ENCODE measurements around the gene DSCAM. TPM values are rescaled to one million over a fixed set of nuclear protein-coding genes. Genes with fewer than 3 reads are reported as not detected.

Gene DSCAM
- polyA plus RNA-seq, 3 donors = not detected

GRCh38 chr21:40337981-40338380 lies 509.0 kb downstream of the DSCAM start:
- Histone ChIP-seq H3K36me3 (replicated peaks in 1 of 2; ENCODE audit: control insufficient read depth in 1 of 2, insufficient read depth in 2 of 2, low read length in 2 of 2) (no peaks in the 10 kb centered on the region), H3K27me3 (ENCODE audit: control insufficient read depth in 2 of 2, insufficient read depth in 2 of 2, low read length in 2 of 2) (no peaks in the 10 kb centered on the region), H3K9me3 (replicated peaks in 1 of 2; ENCODE audit: control insufficient read depth in 1 of 2, insufficient read depth in 1 of 2, low read length in 2 of 2) (no peaks in the 10 kb centered on the region), H3K27ac (ENCODE audit: low read depth in 1 of 2, low read length in 2 of 2) (no peak overlapping the region), H3K4me1 (ENCODE audit: control insufficient read depth in 1 of 2, insufficient read depth in 2 of 2, low read length in 2 of 2) (no peaks in the 10 kb centered on the region), H4K20me1 (ENCODE audit: insufficient read depth, low read length) (no peaks in the 10 kb centered on the region), H2AFZ (ENCODE audit: insufficient read depth, low read depth, low read length, poor library complexity, severe bottlenecking) (no peak overlapping the region), H3K79me2 (ENCODE audit: insufficient read depth, low read length) (no peaks in the 10 kb centered on the region), H3K9ac (ENCODE audit: insufficient read depth, low read length, poor library complexity, severe bottlenecking) (no peak overlapping the region), H3K4me3 (replicated peaks in 1 of 3; ENCODE audit: low read depth in 2 of 3, low read length in 3 of 3) (no peak overlapping the region), H3K4me2 (replicated peaks; ENCODE audit: extremely low read depth, low read length, poor library complexity, severe bottlenecking) (no peak overlapping the region)
- intact Hi-C loops (cut with micrococcal nuclease) = no loop called here
- no peak for TF ChIP-seq CTCF (IDR thresholded peaks at IDR 0.05)
- Mint-ChIP-seq H3K9me3 (peaks cover 0 to 5% (median 2%) of the 10 kb centered on the region in 7 donors), H3K4me3 (no peak overlapping the region), H3K27ac (no peak overlapping the region), H3K36me3 (no peaks in the 10 kb centered on the region), H3K4me1 (no peaks in the 10 kb centered on the region), H3K27me3 (ENCODE audit: low read depth in 3 of 3) (peaks cover 0 to 2% (median 2%) of the 10 kb centered on the region in 3 donors)
- no peak for DNase-seq
- 77% methylated on average over 6 of the region's 13 CpGs for WGBS (ENCODE audit: insufficient coverage)

- 25% methylated on average over 2 of the region's 5 CpGs for WGBS (ENCODE audit: insufficient coverage)
- Histone ChIP-seq H3K9me3 (replicated peaks in 1 of 2; ENCODE audit: control insufficient read depth in 1 of 2, insufficient read depth in 1 of 2, low read length in 2 of 2) (no peaks in the 10 kb centered on the region), H3K79me2 (ENCODE audit: insufficient read depth, low read length) (no peaks in the 10 kb centered on the region), H2AFZ (ENCODE audit: insufficient read depth, low read depth, low read length, poor library complexity, severe bottlenecking) (no peak overlapping the region), H3K4me1 (ENCODE audit: control insufficient read depth in 1 of 2, insufficient read depth in 2 of 2, low read length in 2 of 2) (no peaks in the 10 kb centered on the region), H3K9ac (ENCODE audit: insufficient read depth, low read length, poor library complexity, severe bottlenecking) (no peak overlapping the region), H4K20me1 (ENCODE audit: insufficient read depth, low read length) (no peaks in the 10 kb centered on the region), H3K4me3 (replicated peaks in 1 of 3; ENCODE audit: low read depth in 2 of 3, low read length in 3 of 3) (no peak overlapping the region), H3K4me2 (replicated peaks; ENCODE audit: extremely low read depth, low read length, poor library complexity, severe bottlenecking) (no peak overlapping the region), H3K27ac (ENCODE audit: low read depth in 1 of 2, low read length in 2 of 2) (no peak overlapping the region), H3K36me3 (replicated peaks in 1 of 2; ENCODE audit: control insufficient read depth in 1 of 2, insufficient read depth in 2 of 2, low read length in 2 of 2) (no peaks in the 10 kb centered on the region), H3K27me3 (ENCODE audit: control insufficient read depth in 2 of 2, insufficient read depth in 2 of 2, low read length in 2 of 2) (no peaks in the 10 kb centered on the region)
- Mint-ChIP-seq H3K27me3 (ENCODE audit: low read depth in 3 of 3) (peaks cover 0 to 2% (median 0%) of the 10 kb centered on the region in 3 donors), H3K4me1 (no peaks in the 10 kb centered on the region), H3K9me3 (peaks cover 0 to 5% (median 2%) of the 10 kb centered on the region in 7 donors), H3K27ac (no peak overlapping the region), H3K4me3 (no peak overlapping the region), H3K36me3 (no peaks in the 10 kb centered on the region)
- intact Hi-C loops (cut with micrococcal nuclease) = no loop called here
- TF ChIP-seq CTCF (IDR thresholded peaks at IDR 0.05) = no peak
- no peak for DNase-seq
Measured at GRCh38 chr21:40335704-40336103, 511.3 kb downstream of the DSCAM start.
